ENCODE data around the gene ACAP1. TPM values are rescaled to one million over a fixed set of nuclear protein-coding genes. Genes with fewer than 3 reads are reported as not detected.

The ACAP1 gene
- 262 and 275 TPM in 2 replicates for total RNA-seq

- H3K4me3 Mint-ChIP-seq = peak within 1 kb of the TSS; percentile 91
- no peaks in the 10 kb centered on the region for H3K27me3 Mint-ChIP-seq
- intact Hi-C loops (cut with micrococcal nuclease) = loop anchor here (2.0 kb wide), 1 partner anchor 14 kb away; no protein-coding TSS in a partner anchor
- H3K4me1 Mint-ChIP-seq = peaks cover 46% of the 10 kb centered on the region
- peak; percentile 95 for DNase-seq
- H3K27ac Mint-ChIP-seq = peak within 1 kb of the TSS; percentile 86
- peaks cover 22% of the 10 kb centered on the region for H3K36me3 Mint-ChIP-seq (ENCODE audit: low read depth)
- no peaks in the 10 kb centered on the region for H3K9me3 Mint-ChIP-seq
Observed at GRCh38 chr17:7336240-7337175, at the start of gene ACAP1. ACAP1 (plus strand) TSS chr17:7336529; CDS start chr17:7336735, 206 bp downstream.

GRCh38 chr17:7289256-7290032 is 46.9 kb upstream of the ACAP1 start:
- Mint-ChIP-seq H3K4me3 (no peak overlapping the region), H3K27me3 (peaks cover 44% of the 10 kb centered on the region), H3K9me3 (no peaks in the 10 kb centered on the region), H3K27ac (no peak overlapping the region), H3K4me1 (peaks cover 2% of the 10 kb centered on the region), H3K36me3 (ENCODE audit: low read depth) (no peaks in the 10 kb centered on the region)
- intact Hi-C loops (cut with micrococcal nuclease) = no loop called here
- no peak for DNase-seq

- Mint-ChIP-seq H3K36me3 (ENCODE audit: low read depth) (no peaks in the 10 kb centered on the region), H3K4me3 (no peak overlapping the region), H3K27ac (no peak overlapping the region), H3K9me3 (no peaks in the 10 kb centered on the region), H3K4me1 (peaks cover 6% of the 10 kb centered on the region), H3K27me3 (peaks cover 47% of the 10 kb centered on the region)
- DNase-seq = no peak
- intact Hi-C loops (cut with micrococcal nuclease) = no loop called here
Observed at GRCh38 chr17:7290166-7290565, 46.2 kb upstream of the ACAP1 start.

- Mint-ChIP-seq H3K9me3 (no peaks in the 10 kb centered on the region), H3K4me1 (peaks cover 8% of the 10 kb centered on the region), H3K36me3 (ENCODE audit: low read depth) (no peaks in the 10 kb centered on the region), H3K4me3 (no peak overlapping the region), H3K27me3 (peaks cover 50% of the 10 kb centered on the region), H3K27ac (no peak overlapping the region)
- intact Hi-C loops (cut with micrococcal nuclease) = no loop called here
- DNase-seq = no peak
Observed at GRCh38 chr17:7290685-7291084, 45.6 kb upstream of the ACAP1 start.

GRCh38 chr17:7292194-7292593 is 44.1 kb upstream of the ACAP1 start:
- no peak for DNase-seq
- peaks cover 52% of the 10 kb centered on the region for H3K27me3 Mint-ChIP-seq
- H3K4me3 Mint-ChIP-seq = no peak overlapping the region
- peaks cover 15% of the 10 kb centered on the region for H3K4me1 Mint-ChIP-seq
- intact Hi-C loops (cut with micrococcal nuclease) = no loop called here
- no peaks in the 10 kb centered on the region for H3K9me3 Mint-ChIP-seq
- H3K27ac Mint-ChIP-seq = no peak overlapping the region
- H3K36me3 Mint-ChIP-seq (ENCODE audit: low read depth) = no peaks in the 10 kb centered on the region

GRCh38 chr17:7292729-7293128 is 43.6 kb upstream of the ACAP1 start:
- H3K4me1 Mint-ChIP-seq = peaks cover 15% of the 10 kb centered on the region
- DNase-seq = peak; percentile 57
- H3K27me3 Mint-ChIP-seq = peaks cover 49% of the 10 kb centered on the region
- intact Hi-C loops (cut with micrococcal nuclease) = no loop called here
- no peaks in the 10 kb centered on the region for H3K36me3 Mint-ChIP-seq (ENCODE audit: low read depth)
- peak overlapping the region; percentile 59 for H3K27ac Mint-ChIP-seq
- H3K4me3 Mint-ChIP-seq = no peak overlapping the region
- H3K9me3 Mint-ChIP-seq = no peaks in the 10 kb centered on the region

- peaks cover 46% of the 10 kb centered on the region for H3K27me3 Mint-ChIP-seq
- no peak for DNase-seq
- peak overlapping the region; percentile 59 for H3K27ac Mint-ChIP-seq
- intact Hi-C loops (cut with micrococcal nuclease) = no loop called here
- H3K9me3 Mint-ChIP-seq = no peaks in the 10 kb centered on the region
- no peaks in the 10 kb centered on the region for H3K36me3 Mint-ChIP-seq (ENCODE audit: low read depth)
- H3K4me3 Mint-ChIP-seq = peak overlapping the region; percentile 30
- peaks cover 15% of the 10 kb centered on the region for H3K4me1 Mint-ChIP-seq
Observed at GRCh38 chr17:7293159-7293558, 43.2 kb upstream of the ACAP1 start.

- Mint-ChIP-seq H3K27me3 (peaks cover 43% of the 10 kb centered on the region), H3K9me3 (no peaks in the 10 kb centered on the region), H3K36me3 (ENCODE audit: low read depth) (no peaks in the 10 kb centered on the region), H3K27ac (no peak overlapping the region), H3K4me3 (peak overlapping the region; percentile 77), H3K4me1 (peaks cover 15% of the 10 kb centered on the region)
- intact Hi-C loops (cut with micrococcal nuclease) = no loop called here
- DNase-seq = peak; percentile 75
Observed at GRCh38 chr17:7293816-7294613, 42.3 kb upstream of the ACAP1 start.

- peak; percentile 93 for DNase-seq
- Mint-ChIP-seq H3K4me1 (peaks cover 15% of the 10 kb centered on the region), H3K36me3 (ENCODE audit: low read depth) (no peaks in the 10 kb centered on the region), H3K4me3 (peak within 1 kb of the TSS; percentile 77), H3K9me3 (no peaks in the 10 kb centered on the region), H3K27me3 (peaks cover 45% of the 10 kb centered on the region), H3K27ac (peak within 1 kb of the TSS; percentile 56)
- intact Hi-C loops (cut with micrococcal nuclease) = no loop called here
Observed at GRCh38 chr17:7294614-7295153, 41.6 kb upstream of the ACAP1 start, which contains the start of gene YBX2. YBX2 (minus strand) TSS chr17:7294639; CDS start chr17:7294500, 139 bp downstream.

GRCh38 chr17:7295230-7296180 is 40.8 kb upstream of the ACAP1 start:
- H3K4me1 Mint-ChIP-seq = peaks cover 15% of the 10 kb centered on the region
- DNase-seq = peak; percentile 64
- no peaks in the 10 kb centered on the region for H3K36me3 Mint-ChIP-seq (ENCODE audit: low read depth)
- H3K4me3 Mint-ChIP-seq = peak overlapping the region; percentile 77
- intact Hi-C loops (cut with micrococcal nuclease) = loop anchor here (1.0 to 2.0 kb wide), 3 partner anchors 15 to 243 kb away; no protein-coding TSS in a partner anchor
- H3K9me3 Mint-ChIP-seq = no peaks in the 10 kb centered on the region
- H3K27ac Mint-ChIP-seq = peak overlapping the region; percentile 56
- peaks cover 50% of the 10 kb centered on the region for H3K27me3 Mint-ChIP-seq

GRCh38 chr17:7296189-7296861 is 40.0 kb upstream of the ACAP1 start:
- Mint-ChIP-seq H3K4me1 (peaks cover 15% of the 10 kb centered on the region), H3K27ac (no peak overlapping the region), H3K27me3 (peaks cover 45% of the 10 kb centered on the region), H3K4me3 (peak overlapping the region; percentile 77), H3K9me3 (no peaks in the 10 kb centered on the region), H3K36me3 (ENCODE audit: low read depth) (no peaks in the 10 kb centered on the region)
- intact Hi-C loops (cut with micrococcal nuclease) = loop anchor here (1.0 to 2.0 kb wide), 3 partner anchors 16 to 244 kb away; no protein-coding TSS in a partner anchor
- DNase-seq = peak; percentile 93

- Mint-ChIP-seq H3K9me3 (no peaks in the 10 kb centered on the region), H3K36me3 (ENCODE audit: low read depth) (peaks cover 14% of the 10 kb centered on the region), H3K4me1 (peaks cover 15% of the 10 kb centered on the region), H3K4me3 (no peak overlapping the region), H3K27ac (no peak overlapping the region), H3K27me3 (peaks cover 17% of the 10 kb centered on the region)
- intact Hi-C loops (cut with micrococcal nuclease) = no loop called here
- no peak for DNase-seq
Observed at GRCh38 chr17:7304179-7304578, 32.1 kb upstream of the ACAP1 start.

Data from activated CD4-positive, alpha-beta T cell treated with anti-CD3 and anti-CD28 coated beads, Interleukin-2, amount 10 ng/mL, durations not matched to agents 24 days and 14 days (primary cell).